ENCODE results near the gene DGKQ.

GRCh38 chr4:915595-915994, 57.8 kb downstream of the DGKQ start:
- TF ChIP-seq CTCF (IDR thresholded peaks at IDR 0.05): no peak
- TF ChIP-seq POLR2A (IDR thresholded peaks at IDR 0.05): no peak
